Smooth muscle cell (in vitro differentiated cells): ENCODE measurements around the gene B4GALT5. TPM values are rescaled to one million over a fixed set of nuclear protein-coding genes. Genes with fewer than 3 reads are reported as not detected.

Experiments used
- DNase-seq: peaks from one replicate; lab custom pipeline; 2025; ENCODE audit not compliant: unreplicated experiment; lab: John Stamatoyannopoulos, UW
- H2AFZ ChIP-seq: fragments of 200-600 bp; sonication (generic); 2 replicates; pipeline ENCODE4 v1.6.0; 2016; ENCODE audit warnings: antibody characterized with exemption, low read depth, mild to moderate bottlenecking
- H3F3A ChIP-seq: fragments of 200-600 bp; sonication (generic); 2 replicates; pipeline ENCODE4 v1.6.0; 2017; ENCODE audit warnings: antibody characterized with exemption, low read depth
- H3K27ac ChIP-seq: fragments of 200-600 bp; sonication (generic); 2 replicates; pipeline ENCODE4 v1.5.1; 2016; ENCODE audit warnings: low read depth, mild to moderate bottlenecking
- H3K27me3 ChIP-seq: fragments of 200-600 bp; sonication (generic); 2 replicates; pipeline ENCODE4 v1.6.1; 2016; ENCODE audit warnings: low read depth, mild to moderate bottlenecking
- H3K36me3 ChIP-seq: fragments of 200-600 bp; sonication (generic); 2 replicates; pipeline ENCODE4 v1.5.1; 2016; ENCODE audit warnings: low read depth
- H3K4me1 ChIP-seq: fragments of 200-600 bp; sonication (generic); 2 replicates; pipeline ENCODE4 v1.5.1; 2016; ENCODE audit warnings: low read depth
- H3K4me2 ChIP-seq: fragments of 200-600 bp; sonication (generic); 2 replicates; pipeline ENCODE4 v1.6.0; 2016; ENCODE audit warnings: mild to moderate bottlenecking
- H3K4me3 ChIP-seq: fragments of 200-600 bp; sonication (generic); 2 replicates; pipeline ENCODE4 v1.5.1; 2016; ENCODE audit warnings: mild to moderate bottlenecking
- H3K79me2 ChIP-seq: fragments of 200-600 bp; sonication (generic); 2 replicates; pipeline ENCODE4 v1.6.0; 2016; ENCODE audit warnings: low read depth, mild to moderate bottlenecking
- H3K9ac ChIP-seq: fragments of 200-600 bp; sonication (generic); 2 replicates; pipeline ENCODE4 v1.6.0; 2016; ENCODE audit warnings: low read depth
- H3K9me3 ChIP-seq: fragments of 200-600 bp; sonication (generic); replicated peaks from 2 replicates; pipeline ENCODE4 v1.5.1; 2016; ENCODE audit warnings: low read depth
- H4K20me1 ChIP-seq: fragments of 200-600 bp; sonication (generic); 2 replicates; pipeline ENCODE4 v1.6.0; 2016; ENCODE audit warnings: low read depth
- WGBS: methylation state at CpG from one replicate; pipeline ENCODE4 v1.1.7; 2016; ENCODE audit warnings: low lambda C conversion rate; 5-methylcytosine and 5-hydroxymethylcytosine counted together
- polyA plus RNA-seq: library from polyadenylated mRNA; unstranded; fragments of >200 nt; fragmentation: Nextera tagmentation; extraction: Ambion mirVana; gene quantifications from 2 replicates; pipeline ENCODE4 v1.2.1, GENCODE V29; 2016
- total RNA-seq: library from RNA; depleted of rRNA; stranded (reverse); fragments of >200 nt; gene quantifications from 2 replicates; pipeline ENCODE4 v1.2.3, GENCODE V29; 2014
- TF ChIP-seq, protein P1 (sequence below): fragments of 200-600 bp; sonication (generic); IDR thresholded peaks from 2 replicates; pipeline ENCODE4 v1.5.1; 2017; ENCODE audit warnings: borderline replicate concordance, mild to moderate bottlenecking, antibody characterized with exemption; ENCODE audit not compliant: insufficient read depth, poor library complexity, severe bottlenecking

The B4GALT5 gene
- total and polyA plus RNA-seq, 2 experiments from 2014 or later: 8.2 to 26.0 TPM

DNA sequence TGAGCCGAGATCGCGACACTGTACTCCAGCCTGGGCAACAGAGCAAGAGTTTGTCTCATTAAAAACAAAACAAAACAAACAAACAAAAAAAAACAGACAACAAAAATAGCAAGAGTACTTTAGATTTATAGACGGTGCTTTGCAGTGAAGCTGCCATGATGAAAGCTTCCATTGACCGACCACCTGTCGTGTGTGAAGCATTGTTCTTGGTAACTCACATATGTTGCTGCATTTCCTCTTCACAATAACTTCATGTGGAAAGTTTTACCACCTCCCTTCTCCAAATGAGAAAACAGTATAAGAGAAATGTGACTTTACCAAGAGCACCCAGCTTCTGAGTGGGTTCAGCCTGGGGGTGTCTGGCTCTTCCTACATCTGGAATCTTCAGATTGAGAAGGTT is 89.4 kb downstream of the B4GALT5 start:
- Histone ChIP-seq H3K4me2 (no peak overlapping the region), H3K27me3 (no peaks in the 10 kb centered on the region), H3K36me3 (no peaks in the 10 kb centered on the region), H3K9me3 (no peaks in the 10 kb centered on the region), H4K20me1 (no peaks in the 10 kb centered on the region), H3K9ac (no peak overlapping the region), H3K4me1 (no peaks in the 10 kb centered on the region), H3K79me2 (no peaks in the 10 kb centered on the region), H3K27ac (no peak overlapping the region), H3F3A (no peaks in the 10 kb centered on the region), H3K4me3 (no peak overlapping the region), H2AFZ (no peak overlapping the region)
- 97% methylated on average over 6 of the region's 6 CpGs for WGBS
- TF ChIP-seq, protein P1, sequence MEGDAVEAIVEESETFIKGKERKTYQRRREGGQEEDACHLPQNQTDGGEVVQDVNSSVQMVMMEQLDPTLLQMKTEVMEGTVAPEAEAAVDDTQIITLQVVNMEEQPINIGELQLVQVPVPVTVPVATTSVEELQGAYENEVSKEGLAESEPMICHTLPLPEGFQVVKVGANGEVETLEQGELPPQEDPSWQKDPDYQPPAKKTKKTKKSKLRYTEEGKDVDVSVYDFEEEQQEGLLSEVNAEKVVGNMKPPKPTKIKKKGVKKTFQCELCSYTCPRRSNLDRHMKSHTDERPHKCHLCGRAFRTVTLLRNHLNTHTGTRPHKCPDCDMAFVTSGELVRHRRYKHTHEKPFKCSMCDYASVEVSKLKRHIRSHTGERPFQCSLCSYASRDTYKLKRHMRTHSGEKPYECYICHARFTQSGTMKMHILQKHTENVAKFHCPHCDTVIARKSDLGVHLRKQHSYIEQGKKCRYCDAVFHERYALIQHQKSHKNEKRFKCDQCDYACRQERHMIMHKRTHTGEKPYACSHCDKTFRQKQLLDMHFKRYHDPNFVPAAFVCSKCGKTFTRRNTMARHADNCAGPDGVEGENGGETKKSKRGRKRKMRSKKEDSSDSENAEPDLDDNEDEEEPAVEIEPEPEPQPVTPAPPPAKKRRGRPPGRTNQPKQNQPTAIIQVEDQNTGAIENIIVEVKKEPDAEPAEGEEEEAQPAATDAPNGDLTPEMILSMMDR: no peak
- DNase-seq: no peak

DNA sequence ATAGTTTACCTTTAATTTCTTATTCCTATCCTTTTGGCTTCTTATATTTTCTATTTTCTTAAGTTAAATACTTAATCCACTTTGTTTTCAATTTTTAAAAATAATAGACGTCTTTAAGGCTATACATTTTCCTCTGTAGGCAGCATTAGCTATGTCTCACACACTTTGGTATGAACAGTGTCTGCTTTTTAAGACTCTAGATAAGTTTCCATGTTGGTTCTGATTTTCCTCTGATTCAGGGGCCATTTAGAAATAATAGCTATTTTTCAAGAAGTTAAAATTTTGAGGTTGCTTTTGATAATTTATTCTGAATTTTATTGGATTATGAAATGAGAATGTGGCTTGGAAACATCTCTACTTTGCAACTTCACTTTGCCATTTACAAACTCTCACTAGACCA is 91.4 kb downstream of the B4GALT5 start:
- Histone ChIP-seq H2AFZ (no peak overlapping the region), H3K4me2 (no peak overlapping the region), H4K20me1 (no peaks in the 10 kb centered on the region), H3K9me3 (no peaks in the 10 kb centered on the region), H3K4me3 (no peak overlapping the region), H3K36me3 (no peaks in the 10 kb centered on the region), H3K4me1 (no peaks in the 10 kb centered on the region), H3K27me3 (no peaks in the 10 kb centered on the region), H3K27ac (no peak overlapping the region), H3K79me2 (no peaks in the 10 kb centered on the region), H3K9ac (no peak overlapping the region), H3F3A (no peaks in the 10 kb centered on the region)
- TF ChIP-seq, protein P1: no peak
- whole genome bisulfite sequencing: 93% methylated on average over 1 of the region's 1 CpG
- DNase-seq: no peak

DNA sequence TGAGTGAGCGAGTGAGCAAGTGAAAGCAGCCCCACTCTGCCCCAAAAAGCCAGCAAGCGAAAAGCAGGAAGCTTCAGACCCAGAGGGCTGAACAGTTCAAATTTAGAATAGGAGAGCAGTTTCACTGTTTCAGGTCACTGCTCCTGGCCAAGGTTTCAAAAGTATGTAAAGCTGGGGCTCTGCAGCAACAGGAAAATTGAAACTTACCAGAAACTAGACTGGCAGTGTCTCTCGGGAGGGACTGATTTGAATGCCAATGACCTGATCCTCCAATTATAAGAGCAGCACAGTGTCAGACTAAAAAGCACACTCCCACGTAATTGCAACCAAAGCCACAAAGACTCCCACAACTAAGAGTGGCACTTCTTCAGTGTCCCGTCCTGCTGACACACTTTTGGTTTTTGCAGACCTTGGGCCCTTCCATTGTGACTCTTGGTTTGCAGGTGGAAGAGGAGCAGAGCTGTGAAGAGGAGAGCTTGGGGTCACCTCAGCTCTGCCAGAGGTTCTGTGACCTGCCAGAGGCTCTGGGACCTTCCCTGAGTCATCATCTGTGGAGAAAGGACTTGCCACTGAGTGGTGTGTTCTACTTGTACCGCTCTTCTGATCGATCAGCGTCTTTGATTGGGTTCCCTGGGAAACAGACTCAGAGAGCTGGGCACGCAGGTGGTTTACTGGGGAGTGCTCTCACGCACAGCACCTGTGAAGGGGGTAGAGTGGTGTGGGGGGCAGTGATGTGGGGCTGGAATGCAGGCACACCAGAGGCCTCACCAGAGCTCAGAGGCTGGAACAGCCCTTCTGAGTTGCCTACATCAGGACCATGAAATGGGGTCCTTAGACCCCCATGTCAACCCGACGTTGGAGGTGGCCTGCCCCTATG is 93.1 kb downstream of the B4GALT5 start:
- Histone ChIP-seq H4K20me1 (no peaks in the 10 kb centered on the region), H3F3A (no peaks in the 10 kb centered on the region), H3K4me2 (no peak overlapping the region), H3K27ac (no peak overlapping the region), H3K9ac (no peak overlapping the region), H3K4me3 (no peak overlapping the region), H3K79me2 (no peaks in the 10 kb centered on the region), H3K27me3 (no peaks in the 10 kb centered on the region), H3K9me3 (no peaks in the 10 kb centered on the region), H3K4me1 (no peaks in the 10 kb centered on the region), H3K36me3 (no peaks in the 10 kb centered on the region), H2AFZ (no peak overlapping the region)
- no peak for DNase-seq
- TF ChIP-seq, protein P1: no peak
- 85% methylated on average over 11 of the region's 12 CpGs for WGBS
